ENCODE data around the gene HIBADH. TPM values are rescaled to one million over a fixed set of nuclear protein-coding genes. Genes with fewer than 3 reads are reported as not detected.

HIBADH gene
- total RNA-seq, 1 experiment from 2014 or later: 33.7 TPM

GRCh38 chr7:27526611-27527347, 135.9 kb downstream of the HIBADH start:
- H3K4me1 Mint-ChIP-seq (ENCODE audit: low read depth, unreplicated experiment): peaks cover 20% of the 10 kb centered on the region
- no peaks in the 10 kb centered on the region for H3K9me3 Mint-ChIP-seq (ENCODE audit: unreplicated experiment)
- Histone ChIP-seq H3K36me3 (ENCODE audit: control insufficient read depth, insufficient read depth, low read length) (no peaks in the 10 kb centered on the region; the same call in 1 of the 2 replicates), H3K4me1 (peaks cover 36% of the 10 kb centered on the region), H3K9me3 (no peaks in the 10 kb centered on the region), H3K27me3 (replicated peaks; ENCODE audit: control insufficient read depth, insufficient read depth, low read length) (no peaks in the 10 kb centered on the region), H3K4me3 (ENCODE audit: low read depth, low read length) (no peak overlapping the region)
- no TSS peak for BruUV-seq (replicated peaks)
- intact Hi-C loops (cut with micrococcal nuclease; ENCODE audit: unreplicated experiment): no loop called here
- POLR2A ChIA-PET: no interaction called here
- CTCF ChIA-PET: interaction anchor here (0.6 to 1.1 kb wide), 2 partner anchors 14 to 79 kb away, joined by 4 to 6 read pairs; no protein-coding TSS in a partner anchor
- H3K36me3 Mint-ChIP-seq (ENCODE audit: insufficient read depth, unreplicated experiment): peaks cover 14% of the 10 kb centered on the region
- H3K4me3 Mint-ChIP-seq (ENCODE audit: unreplicated experiment): peak overlapping the region; percentile 25
- H3K27ac Mint-ChIP-seq (ENCODE audit: unreplicated experiment): peak overlapping the region; percentile 73
- TF ChIP-seq CTCF (IDR thresholded peaks at IDR 0.05; ENCODE audit: insufficient read depth in 1 of 2, low read depth in 1 of 2, low read length in 1 of 2, severe bottlenecking in 1 of 2, unreplicated experiment in 1 of 2): no peak
- no peaks in the 10 kb centered on the region for H3K27me3 Mint-ChIP-seq (ENCODE audit: insufficient read depth, unreplicated experiment)
- DNase-seq: peak; percentile 57 to 59

- Mint-ChIP-seq H3K36me3 (ENCODE audit: insufficient read depth, unreplicated experiment) (peaks cover 14% of the 10 kb centered on the region), H3K4me1 (ENCODE audit: low read depth, unreplicated experiment) (peaks cover 20% of the 10 kb centered on the region), H3K4me3 (ENCODE audit: unreplicated experiment) (no peak overlapping the region), H3K9me3 (ENCODE audit: unreplicated experiment) (no peaks in the 10 kb centered on the region), H3K27me3 (ENCODE audit: insufficient read depth, unreplicated experiment) (no peaks in the 10 kb centered on the region), H3K27ac (ENCODE audit: unreplicated experiment) (no peak overlapping the region)
- no peaks in the 10 kb centered on the region for H3K27me3 ChIP-seq (replicated peaks; ENCODE audit: control insufficient read depth, insufficient read depth, low read length)
- H3K4me1 ChIP-seq: peaks cover 36% of the 10 kb centered on the region
- CTCF ChIA-PET: no interaction called here
- no peak overlapping the region for H3K4me3 ChIP-seq (ENCODE audit: low read depth, low read length)
- H3K36me3 ChIP-seq (ENCODE audit: control insufficient read depth, insufficient read depth, low read length): no peaks in the 10 kb centered on the region; the same call in 1 of the 2 replicates
- POLR2A ChIA-PET: no interaction called here
- no peak for TF ChIP-seq CTCF (IDR thresholded peaks at IDR 0.05; ENCODE audit: insufficient read depth in 1 of 2, low read depth in 1 of 2, low read length in 1 of 2, severe bottlenecking in 1 of 2, unreplicated experiment in 1 of 2)
- no peaks in the 10 kb centered on the region for H3K9me3 ChIP-seq
- BruUV-seq (replicated peaks): no TSS peak
- intact Hi-C loops (cut with micrococcal nuclease; ENCODE audit: unreplicated experiment): no loop called here
- DNase-seq: no peak
These were observed 136.6 kb downstream of the HIBADH start for GRCh38 chr7:27526131-27526530.

- no TSS peak for BruUV-seq (replicated peaks)
- TF ChIP-seq CTCF (IDR thresholded peaks at IDR 0.05; ENCODE audit: insufficient read depth in 1 of 2, low read depth in 1 of 2, low read length in 1 of 2, severe bottlenecking in 1 of 2, unreplicated experiment in 1 of 2): no peak
- peaks cover 29% of the 10 kb centered on the region for H3K4me1 ChIP-seq
- POLR2A ChIA-PET: no interaction called here
- no peak overlapping the region for H3K27ac Mint-ChIP-seq (ENCODE audit: unreplicated experiment)
- no peaks in the 10 kb centered on the region for H3K27me3 ChIP-seq (replicated peaks; ENCODE audit: control insufficient read depth, insufficient read depth, low read length)
- no peaks in the 10 kb centered on the region for H3K9me3 ChIP-seq
- no peaks in the 10 kb centered on the region for H3K36me3 Mint-ChIP-seq (ENCODE audit: insufficient read depth, unreplicated experiment)
- no peaks in the 10 kb centered on the region for H3K36me3 ChIP-seq (ENCODE audit: control insufficient read depth, insufficient read depth, low read length)
- no peak overlapping the region for H3K4me3 Mint-ChIP-seq (ENCODE audit: unreplicated experiment)
- H3K27me3 Mint-ChIP-seq (ENCODE audit: insufficient read depth, unreplicated experiment): no peaks in the 10 kb centered on the region
- intact Hi-C loops (cut with micrococcal nuclease; ENCODE audit: unreplicated experiment): no loop called here
- CTCF ChIA-PET: no interaction called here
- no peak overlapping the region for H3K4me3 ChIP-seq (ENCODE audit: low read depth, low read length)
- no peaks in the 10 kb centered on the region for H3K9me3 Mint-ChIP-seq (ENCODE audit: unreplicated experiment)
- peaks cover 19% of the 10 kb centered on the region for H3K4me1 Mint-ChIP-seq (ENCODE audit: low read depth, unreplicated experiment)
- no peak for DNase-seq
These were observed 139.4 kb downstream of the HIBADH start for GRCh38 chr7:27523321-27523720.
